ENCODE measurements around the gene LRRC4C.
A peak's percentile ranks its signal among the peaks of the same experiment; 100 is the strongest.

LRRC4C gene

GRCh38 chr11:40338739-40339138 lies 1120.7 kb downstream of the LRRC4C start:
- no peaks in the 10 kb centered on the region for H3K4me1 Mint-ChIP-seq
- DNase-seq (no peak), ATAC-seq (no peak)
- no peak overlapping the region for H3K27ac Mint-ChIP-seq
- H3K9me3 Mint-ChIP-seq = peaks cover 7 to 22% of the 10 kb centered on the region in 2 donors
- no peaks in the 10 kb centered on the region for H3K27me3 Mint-ChIP-seq
- no peak overlapping the region for H3K4me3 Mint-ChIP-seq

DNA sequence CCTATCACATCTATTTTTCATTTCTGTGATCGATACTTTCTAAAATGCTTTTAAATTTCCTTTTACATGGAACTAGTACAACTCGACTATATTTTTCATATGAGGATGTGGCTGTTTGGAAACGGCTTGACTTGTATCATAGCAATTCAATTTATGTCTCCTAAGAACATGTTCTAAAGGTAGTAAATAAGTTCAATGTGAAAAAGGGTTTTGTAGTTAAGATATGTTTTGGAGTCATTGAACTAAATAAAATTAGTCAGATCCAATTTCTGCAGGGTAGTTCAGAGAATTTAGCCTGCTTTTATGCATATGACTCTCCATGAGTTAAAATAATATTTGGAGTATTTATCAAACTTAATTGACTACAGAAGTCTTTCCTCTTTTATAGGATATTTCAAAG lies 1121.4 kb downstream of the LRRC4C start:
- no peak overlapping the region for H3K4me3 Mint-ChIP-seq
- DNase-seq (no peak), ATAC-seq (no peak)
- H3K9me3 Mint-ChIP-seq = peaks cover 7 to 20% of the 10 kb centered on the region in 2 donors
- H3K27ac Mint-ChIP-seq = no peak overlapping the region
- no peaks in the 10 kb centered on the region for H3K4me1 Mint-ChIP-seq
- H3K27me3 Mint-ChIP-seq = no peaks in the 10 kb centered on the region

DNA sequence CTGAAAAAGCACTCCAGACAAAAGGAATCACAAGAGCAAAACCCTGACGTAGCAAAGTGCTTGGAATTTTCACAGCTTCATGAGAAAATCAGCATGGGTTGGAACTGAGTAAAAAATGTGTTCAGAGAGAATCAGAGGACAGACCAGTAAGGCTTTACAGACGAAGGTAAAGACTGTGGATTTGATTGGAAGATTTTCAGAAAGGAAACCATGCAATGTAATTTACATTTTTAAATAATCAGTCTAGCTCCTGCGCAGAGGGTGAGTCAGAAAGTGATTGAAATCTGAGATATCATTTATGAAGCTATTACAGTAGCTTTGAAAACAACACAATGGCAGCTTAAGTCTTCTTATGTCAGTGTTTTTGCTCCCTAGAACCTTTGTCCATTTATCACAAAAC lies 1122.3 kb downstream of the LRRC4C start:
- DNase-seq = no peak
- Mint-ChIP-seq H3K27me3 (no peaks in the 10 kb centered on the region), H3K4me1 (no peaks in the 10 kb centered on the region), H3K9me3 (peaks cover 7 to 18% of the 10 kb centered on the region in 2 donors), H3K4me3 (no peak overlapping the region), H3K27ac (no peak overlapping the region)
- no peak for ATAC-seq

- no peaks in the 10 kb centered on the region for H3K4me1 Mint-ChIP-seq
- no peak overlapping the region for H3K4me3 Mint-ChIP-seq
- DNase-seq (no peak), ATAC-seq (no peak)
- H3K9me3 Mint-ChIP-seq = peaks cover 12 to 15% of the 10 kb centered on the region in 2 donors
- H3K27me3 Mint-ChIP-seq = no peaks in the 10 kb centered on the region
- H3K27ac Mint-ChIP-seq = no peak overlapping the region
These were observed 1130.4 kb downstream of the LRRC4C start for GRCh38 chr11:40328890-40329614.

DNA sequence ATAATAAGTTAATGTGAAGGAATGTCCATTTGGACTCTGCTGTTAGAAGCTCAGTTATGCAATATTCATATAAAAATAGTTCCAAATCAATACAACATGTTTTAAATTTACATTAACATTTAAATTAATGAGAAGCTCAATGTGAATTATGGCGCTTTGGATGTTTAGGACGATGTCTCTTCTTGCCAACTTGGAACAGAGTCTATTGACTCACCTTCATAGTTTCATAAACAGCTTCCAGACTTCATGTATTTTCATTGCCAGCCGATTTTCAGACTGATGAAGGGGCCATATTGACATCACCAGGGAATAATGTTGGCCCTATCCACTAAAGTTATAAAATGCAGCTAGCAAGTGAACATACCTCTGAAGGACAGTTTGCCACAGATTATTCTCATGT lies 1136.2 kb downstream of the LRRC4C start:
- H3K27me3 Mint-ChIP-seq = no peaks in the 10 kb centered on the region
- no peak for ATAC-seq
- H3K4me3 Mint-ChIP-seq = no peak overlapping the region
- no peak overlapping the region for H3K27ac Mint-ChIP-seq
- H3K4me1 Mint-ChIP-seq = no peaks in the 10 kb centered on the region
- no peak for DNase-seq
- H3K9me3 Mint-ChIP-seq = peaks cover 5 to 14% of the 10 kb centered on the region in 2 donors

DNA sequence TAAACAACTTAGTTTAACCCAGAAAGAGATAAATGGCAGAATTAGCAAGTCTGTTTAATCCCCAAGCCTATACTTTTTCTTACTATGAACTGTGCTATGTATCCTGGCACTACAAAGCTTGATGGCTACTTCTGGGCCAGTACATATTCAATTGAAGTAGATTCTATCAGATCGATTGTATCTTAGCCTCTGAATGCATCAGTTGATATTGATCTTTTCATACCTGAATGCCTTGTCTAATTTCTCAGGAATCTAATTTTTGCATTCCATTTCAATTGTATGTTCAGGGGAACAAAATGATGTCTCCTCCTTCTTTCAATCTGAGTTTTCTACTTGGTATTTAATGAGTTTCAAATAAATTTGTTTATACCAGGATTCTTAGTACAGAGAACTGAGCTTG lies 1137.9 kb downstream of the LRRC4C start:
- H3K27ac Mint-ChIP-seq = no peak overlapping the region
- DNase-seq (no peak), ATAC-seq (no peak)
- H3K4me1 Mint-ChIP-seq = no peaks in the 10 kb centered on the region
- H3K9me3 Mint-ChIP-seq = peaks cover 1 to 10% of the 10 kb centered on the region in 2 donors
- no peaks in the 10 kb centered on the region for H3K27me3 Mint-ChIP-seq
- no peak overlapping the region for H3K4me3 Mint-ChIP-seq

- Mint-ChIP-seq H3K27ac (no peak overlapping the region), H3K4me3 (no peak overlapping the region), H3K4me1 (no peaks in the 10 kb centered on the region), H3K27me3 (no peaks in the 10 kb centered on the region), H3K9me3 (peaks cover 0 to 13% of the 10 kb centered on the region in 2 donors)
- ATAC-seq = no peak
- DNase-seq = no peak
These were observed 1143.3 kb downstream of the LRRC4C start for GRCh38 chr11:40316171-40316570.

GRCh38 chr11:40315122-40315521 lies 1144.3 kb downstream of the LRRC4C start:
- Mint-ChIP-seq H3K27ac (no peak overlapping the region), H3K4me1 (no peaks in the 10 kb centered on the region), H3K9me3 (peaks cover 0 to 13% of the 10 kb centered on the region in 2 donors), H3K4me3 (no peak overlapping the region), H3K27me3 (no peaks in the 10 kb centered on the region)
- DNase-seq (no peak), ATAC-seq (no peak)

DNA sequence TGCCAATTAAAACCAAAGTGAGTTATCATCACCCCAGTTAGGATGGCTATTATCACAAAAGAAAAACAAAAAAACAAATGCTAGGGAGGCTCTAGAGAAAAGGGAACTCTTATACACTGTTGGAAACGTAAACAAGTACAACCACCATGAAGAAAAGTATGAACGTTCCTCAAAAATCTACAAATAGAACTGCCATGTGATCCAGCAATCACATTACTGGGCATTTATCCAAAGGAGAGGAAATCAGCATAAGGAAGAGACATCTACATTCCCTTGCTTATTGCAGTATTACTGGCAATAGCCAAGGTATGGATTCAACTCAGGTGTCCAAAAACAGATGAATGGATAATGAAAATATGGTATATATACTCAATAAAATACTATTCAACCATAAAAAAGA lies 1145.1 kb downstream of the LRRC4C start:
- H3K4me3 Mint-ChIP-seq = no peak overlapping the region
- no peaks in the 10 kb centered on the region for H3K27me3 Mint-ChIP-seq
- peaks cover 0 to 12% of the 10 kb centered on the region in 2 donors for H3K9me3 Mint-ChIP-seq
- DNase-seq (no peak), ATAC-seq (no peak)
- no peak overlapping the region for H3K27ac Mint-ChIP-seq
- H3K4me1 Mint-ChIP-seq = no peaks in the 10 kb centered on the region

GRCh38 chr11:40306938-40307548 lies 1152.4 kb downstream of the LRRC4C start:
- peaks cover 0 to 7% of the 10 kb centered on the region in 2 donors for H3K9me3 Mint-ChIP-seq
- no peak overlapping the region for H3K4me3 Mint-ChIP-seq
- H3K27ac Mint-ChIP-seq = no peak overlapping the region
- H3K27me3 Mint-ChIP-seq = no peaks in the 10 kb centered on the region
- no peaks in the 10 kb centered on the region for H3K4me1 Mint-ChIP-seq
- DNase-seq (no peak), ATAC-seq (no peak)

GRCh38 chr11:40302669-40303068 lies 1156.8 kb downstream of the LRRC4C start:
- ATAC-seq (no peak), DNase-seq (no peak)
- Mint-ChIP-seq H3K4me3 (no peak overlapping the region), H3K4me1 (no peaks in the 10 kb centered on the region), H3K27ac (no peak overlapping the region), H3K9me3 (peaks cover 2 to 14% of the 10 kb centered on the region in 2 donors), H3K27me3 (no peaks in the 10 kb centered on the region)

GRCh38 chr11:40295466-40295865 lies 1164.0 kb downstream of the LRRC4C start:
- H3K9me3 Mint-ChIP-seq = peaks cover 7 to 9% of the 10 kb centered on the region in 2 donors
- H3K27me3 Mint-ChIP-seq = peaks cover 31% of the 10 kb centered on the region
- DNase-seq (no peak), ATAC-seq (no peak)
- no peak overlapping the region for H3K4me3 Mint-ChIP-seq
- H3K27ac Mint-ChIP-seq = no peak overlapping the region
- H3K4me1 Mint-ChIP-seq = peaks cover 10% of the 10 kb centered on the region

DNA sequence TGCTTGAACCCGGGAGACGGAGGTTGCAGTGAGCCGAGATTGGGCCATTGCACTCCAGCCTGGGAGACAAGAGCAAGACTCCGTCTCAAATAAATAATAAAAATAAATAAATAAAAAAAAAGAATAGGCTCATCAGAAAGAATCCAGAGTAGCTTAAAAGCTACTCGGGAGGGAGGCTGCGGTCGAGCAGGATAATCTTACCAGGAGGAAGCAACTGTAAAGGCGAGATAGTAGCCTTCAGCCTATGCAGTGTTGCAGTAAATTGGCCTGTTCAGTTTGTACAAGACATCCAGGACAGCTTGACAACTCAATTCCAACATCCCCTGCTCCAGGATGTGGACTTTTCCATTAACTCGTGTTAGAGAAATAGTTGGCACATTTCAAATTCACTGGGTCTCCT lies 1164.7 kb downstream of the LRRC4C start:
- DNase-seq (no peak), ATAC-seq (no peak)
- H3K4me1 Mint-ChIP-seq = peaks cover 10% of the 10 kb centered on the region
- H3K4me3 Mint-ChIP-seq = no peak overlapping the region
- H3K27me3 Mint-ChIP-seq = peaks cover 31% of the 10 kb centered on the region
- H3K27ac Mint-ChIP-seq = no peak overlapping the region
- peaks cover 3 to 9% of the 10 kb centered on the region in 2 donors for H3K9me3 Mint-ChIP-seq

DNA sequence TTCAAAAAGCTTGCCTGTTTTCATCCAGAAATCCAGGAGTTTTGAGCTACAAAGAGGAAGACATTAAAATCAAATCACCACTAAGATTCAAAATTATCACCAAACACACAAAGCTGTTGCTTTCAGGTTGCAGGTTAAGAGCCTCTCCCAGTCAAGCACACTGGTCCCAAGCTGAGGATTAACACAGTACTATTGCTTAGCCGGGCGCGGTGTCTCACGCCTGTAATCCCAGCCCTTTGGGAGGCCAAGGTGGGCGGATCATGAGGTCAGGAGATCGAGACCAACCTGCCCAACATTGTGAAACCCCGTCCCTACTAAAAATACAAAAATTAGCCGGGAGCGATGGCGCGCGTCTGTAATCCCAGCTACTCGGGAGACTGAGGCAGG lies 1165.1 kb downstream of the LRRC4C start:
- Mint-ChIP-seq H3K4me3 (no peak overlapping the region), H3K4me1 (peaks cover 10% of the 10 kb centered on the region), H3K9me3 (peaks cover 0 to 9% of the 10 kb centered on the region in 2 donors), H3K27me3 (peaks cover 31% of the 10 kb centered on the region), H3K27ac (no peak overlapping the region)
- DNase-seq = no peak
- peak; percentile 18 for ATAC-seq

GRCh38 chr11:40293655-40294348 lies 1165.7 kb downstream of the LRRC4C start:
- H3K27ac Mint-ChIP-seq = no peak overlapping the region
- H3K4me1 Mint-ChIP-seq = peaks cover 10% of the 10 kb centered on the region

More at GRCh38 chr11:40293655-40294348, 1165.7 kb downstream of the LRRC4C start:
- ATAC-seq (peak; percentile 73), DNase-seq (peak; percentile 29 to 48)
- peak overlapping the region; percentile 69 to 74 for H3K4me3 Mint-ChIP-seq
- peaks cover 31% of the 10 kb centered on the region for H3K27me3 Mint-ChIP-seq
- peaks cover 0 to 9% of the 10 kb centered on the region in 2 donors for H3K9me3 Mint-ChIP-seq
